SH-SY5Y (cell line): ENCODE measurements around the gene ZNF683.

Source experiments
- GATA2 ChIP-seq: IDR thresholded peaks from 2 replicates; pipeline ENCODE4 v1.6.1; 2011; ENCODE audit warnings: mild to moderate bottlenecking, low read depth, low read length
- GATA3 ChIP-seq: IDR thresholded peaks from 2 replicates; pipeline ENCODE4 v1.6.1; 2011; ENCODE audit warnings: low read depth, mild to moderate bottlenecking, low read length, moderate library complexity

GRCh38 chr1:26358411-26359384, 13.9 kb downstream of the ZNF683 start:
- no peak for TF ChIP-seq GATA2
- no peak for TF ChIP-seq GATA3
